Loucy (cell line): ENCODE measurements around the gene RBP5.

Experiments used
- CTCF ChIP-seq: fragments of 200-600 bp; sonication (generic); conservative IDR thresholded peaks from 2 replicates; pipeline ENCODE4 v1.5.1; 2014; ENCODE audit warnings: mild to moderate bottlenecking, antibody characterized with exemption, low read length
- EZH2phosphoT487 ChIP-seq: fragments of 200-600 bp; IDR thresholded peaks from 2 replicates; pipeline ENCODE4 v1.6.1; 2018; ENCODE audit warnings: antibody characterized with exemption, mild to moderate bottlenecking, moderate library complexity, borderline replicate concordance

- peak; percentile 21; the same call in 1 of the 2 replicates for TF ChIP-seq CTCF
- TF ChIP-seq EZH2phosphoT487, result no peak
Observed at GRCh38 chr12:7130701-7131501, 2.2 kb upstream of the RBP5 start.
